ENCODE results near the gene TGFBR3.
A peak's percentile ranks its signal among the peaks of the same experiment; 100 is the strongest.

Gene TGFBR3

GRCh38 chr1:91778964-91779363 lies 107.0 kb downstream of the TGFBR3 start:
- TF ChIP-seq, protein P1, sequence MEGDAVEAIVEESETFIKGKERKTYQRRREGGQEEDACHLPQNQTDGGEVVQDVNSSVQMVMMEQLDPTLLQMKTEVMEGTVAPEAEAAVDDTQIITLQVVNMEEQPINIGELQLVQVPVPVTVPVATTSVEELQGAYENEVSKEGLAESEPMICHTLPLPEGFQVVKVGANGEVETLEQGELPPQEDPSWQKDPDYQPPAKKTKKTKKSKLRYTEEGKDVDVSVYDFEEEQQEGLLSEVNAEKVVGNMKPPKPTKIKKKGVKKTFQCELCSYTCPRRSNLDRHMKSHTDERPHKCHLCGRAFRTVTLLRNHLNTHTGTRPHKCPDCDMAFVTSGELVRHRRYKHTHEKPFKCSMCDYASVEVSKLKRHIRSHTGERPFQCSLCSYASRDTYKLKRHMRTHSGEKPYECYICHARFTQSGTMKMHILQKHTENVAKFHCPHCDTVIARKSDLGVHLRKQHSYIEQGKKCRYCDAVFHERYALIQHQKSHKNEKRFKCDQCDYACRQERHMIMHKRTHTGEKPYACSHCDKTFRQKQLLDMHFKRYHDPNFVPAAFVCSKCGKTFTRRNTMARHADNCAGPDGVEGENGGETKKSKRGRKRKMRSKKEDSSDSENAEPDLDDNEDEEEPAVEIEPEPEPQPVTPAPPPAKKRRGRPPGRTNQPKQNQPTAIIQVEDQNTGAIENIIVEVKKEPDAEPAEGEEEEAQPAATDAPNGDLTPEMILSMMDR (IDR thresholded peaks at IDR 0.05; ENCODE audit: low read depth, low read length): no peak
- no peak for DNase-seq (ENCODE audit: low read depth in 2 of 2)
- no peak overlapping the region for H3K4me3 ChIP-seq (replicated peaks in 1 of 2; ENCODE audit: low read depth in 2 of 2, low read length in 2 of 2)

GRCh38 chr1:91777630-91778300 lies 108.2 kb downstream of the TGFBR3 start:
- no peak for DNase-seq (ENCODE audit: low read depth in 2 of 2)
- H3K4me3 ChIP-seq (replicated peaks in 1 of 2; ENCODE audit: low read depth in 2 of 2, low read length in 2 of 2): no peak overlapping the region
- TF ChIP-seq, protein P1 (IDR thresholded peaks at IDR 0.05; ENCODE audit: low read depth, low read length): no peak

- no peak for DNase-seq (ENCODE audit: low read depth in 2 of 2)
- TF ChIP-seq, protein P1 (IDR thresholded peaks at IDR 0.05; ENCODE audit: low read depth, low read length): no peak
- H3K4me3 ChIP-seq (replicated peaks in 1 of 2; ENCODE audit: low read depth in 2 of 2, low read length in 2 of 2): no peak overlapping the region
These were observed 108.8 kb downstream of the TGFBR3 start for GRCh38 chr1:91777196-91777595.

DNA sequence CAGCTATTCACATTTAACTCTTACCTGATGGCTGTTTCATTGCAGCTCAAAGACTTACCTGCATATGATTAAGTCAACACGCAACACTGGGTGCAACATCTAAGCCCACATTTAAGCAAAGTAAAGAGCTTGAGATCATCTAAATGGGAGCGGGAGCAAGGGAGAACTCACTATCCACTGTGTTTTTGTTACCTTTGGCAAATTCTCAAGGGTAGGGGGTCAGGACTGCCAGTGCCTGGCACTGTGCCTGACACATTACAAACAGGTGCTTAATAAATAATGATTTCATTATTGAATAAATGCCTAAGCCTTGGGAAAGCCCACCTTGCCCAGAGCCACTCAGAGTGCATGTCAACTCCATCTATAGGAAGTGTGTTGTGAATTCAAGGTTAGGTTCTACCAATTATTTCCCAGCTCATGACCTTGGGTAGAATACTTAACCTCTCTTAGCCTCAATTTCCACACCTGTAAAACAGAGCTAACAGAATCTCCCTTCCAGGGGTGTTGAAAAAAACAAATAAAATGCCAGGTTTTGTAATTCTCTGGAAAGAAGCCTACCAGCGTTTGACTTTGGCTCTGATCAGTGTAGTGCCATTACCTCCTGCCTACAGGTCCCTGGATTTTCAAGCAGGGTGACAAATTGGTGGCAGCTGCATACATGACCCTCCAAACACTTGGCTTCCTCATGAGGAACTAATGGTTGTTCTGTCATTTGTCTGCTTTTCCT lies 109.7 kb downstream of the TGFBR3 start:
- no peak overlapping the region for H3K4me3 ChIP-seq (replicated peaks in 1 of 2; ENCODE audit: low read depth in 2 of 2, low read length in 2 of 2)
- TF ChIP-seq, protein P1 (IDR thresholded peaks at IDR 0.05; ENCODE audit: low read depth, low read length): no peak
- DNase-seq (ENCODE audit: low read depth in 2 of 2): no peak

- TF ChIP-seq, protein P1 (IDR thresholded peaks at IDR 0.05; ENCODE audit: low read depth, low read length): no peak
- DNase-seq (ENCODE audit: low read depth in 2 of 2): no peak
- no peak overlapping the region for H3K4me3 ChIP-seq (replicated peaks in 1 of 2; ENCODE audit: low read depth in 2 of 2, low read length in 2 of 2)
These were observed 110.7 kb downstream of the TGFBR3 start for GRCh38 chr1:91775227-91775626.

GRCh38 chr1:91774520-91775203 lies 111.3 kb downstream of the TGFBR3 start:
- peak; percentile 58 to 80 for DNase-seq (ENCODE audit: low read depth in 2 of 2)
- TF ChIP-seq, protein P1 (IDR thresholded peaks at IDR 0.05; ENCODE audit: low read depth, low read length): no peak
- no peak overlapping the region for H3K4me3 ChIP-seq (replicated peaks in 1 of 2; ENCODE audit: low read depth in 2 of 2, low read length in 2 of 2)

All from cardiac fibroblast (primary cell).